ENCODE data around the gene LIFR.

DNA sequence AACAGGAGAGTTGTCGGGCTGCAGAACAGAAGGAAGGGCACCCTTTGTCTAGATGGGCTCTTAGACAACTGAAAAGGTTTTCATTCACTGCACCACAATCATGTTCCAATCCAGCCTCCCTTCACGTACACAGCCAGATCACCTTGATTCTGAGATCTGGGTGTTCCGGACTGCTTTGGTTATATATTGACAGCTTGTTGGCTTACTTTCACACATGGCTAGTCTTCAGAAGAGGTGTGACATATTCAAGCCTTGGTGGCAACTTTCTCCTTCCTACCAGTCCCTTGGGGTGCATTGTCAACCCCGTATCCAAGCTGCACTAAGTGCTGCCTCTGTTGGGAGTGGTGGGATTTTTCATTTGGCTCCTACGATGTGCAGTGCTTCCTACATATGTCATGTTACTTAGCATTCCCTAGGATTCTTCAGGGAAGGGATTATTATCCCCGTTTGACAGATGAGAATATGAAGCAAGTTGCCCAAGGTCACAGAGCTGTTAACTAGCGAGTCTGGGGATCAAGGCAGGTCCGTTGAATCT is 100.6 kb downstream of the LIFR start:
- TF ChIP-seq, protein P1, sequence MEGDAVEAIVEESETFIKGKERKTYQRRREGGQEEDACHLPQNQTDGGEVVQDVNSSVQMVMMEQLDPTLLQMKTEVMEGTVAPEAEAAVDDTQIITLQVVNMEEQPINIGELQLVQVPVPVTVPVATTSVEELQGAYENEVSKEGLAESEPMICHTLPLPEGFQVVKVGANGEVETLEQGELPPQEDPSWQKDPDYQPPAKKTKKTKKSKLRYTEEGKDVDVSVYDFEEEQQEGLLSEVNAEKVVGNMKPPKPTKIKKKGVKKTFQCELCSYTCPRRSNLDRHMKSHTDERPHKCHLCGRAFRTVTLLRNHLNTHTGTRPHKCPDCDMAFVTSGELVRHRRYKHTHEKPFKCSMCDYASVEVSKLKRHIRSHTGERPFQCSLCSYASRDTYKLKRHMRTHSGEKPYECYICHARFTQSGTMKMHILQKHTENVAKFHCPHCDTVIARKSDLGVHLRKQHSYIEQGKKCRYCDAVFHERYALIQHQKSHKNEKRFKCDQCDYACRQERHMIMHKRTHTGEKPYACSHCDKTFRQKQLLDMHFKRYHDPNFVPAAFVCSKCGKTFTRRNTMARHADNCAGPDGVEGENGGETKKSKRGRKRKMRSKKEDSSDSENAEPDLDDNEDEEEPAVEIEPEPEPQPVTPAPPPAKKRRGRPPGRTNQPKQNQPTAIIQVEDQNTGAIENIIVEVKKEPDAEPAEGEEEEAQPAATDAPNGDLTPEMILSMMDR (IDR thresholded peaks at IDR 0.05 in 8 of 11, conservative IDR thresholded peaks at IDR 0.05 in 3 of 11), result no peak
- TF ChIP-seq POLR2A (IDR thresholded peaks at IDR 0.05), result no peak
